Immature natural killer cell (primary cell): ENCODE results near the gene BTBD9. TPM values are rescaled to one million over a fixed set of nuclear protein-coding genes. Genes with fewer than 3 reads are reported as not detected.

Experiments
- DNase-seq, 3 donors: peaks; one replicate each; pipeline ENCODE4 v3.0.0; 2022; ENCODE audit warnings: mixed read lengths in 1 of 3
- H3K27ac Mint-ChIP-seq, 6 donors: one replicate each; pipeline ENCODE4 v1.8.0; 2020; ENCODE audit warnings: mixed read lengths in 6 of 6, mild to moderate bottlenecking in 5 of 6, inconsistent platforms in 4 of 6, moderate library complexity in 3 of 6
- H3K27me3 Mint-ChIP-seq, 3 donors: one replicate each; pipeline ENCODE4 v1.8.0; 2020 to 2021; ENCODE audit warnings: low read depth in 3 of 3, mild to moderate bottlenecking in 3 of 3, mixed read lengths in 3 of 3, moderate library complexity in 3 of 3, inconsistent platforms in 1 of 3
- H3K36me3 Mint-ChIP-seq, 3 donors: one replicate each; pipeline ENCODE4 v1.8.0; 2020; ENCODE audit warnings: mixed read lengths in 3 of 3, inconsistent platforms in 2 of 3, mild to moderate bottlenecking in 2 of 3
- H3K4me1 Mint-ChIP-seq, 2 donors: one replicate each; pipeline ENCODE4 v1.8.0; 2020; ENCODE audit warnings: inconsistent platforms in 2 of 2, mild to moderate bottlenecking in 2 of 2, mixed read lengths in 2 of 2, moderate library complexity in 1 of 2
- H3K4me3 Mint-ChIP-seq, 5 donors: one replicate each; pipeline ENCODE4 v1.8.0; 2020; ENCODE audit warnings: mild to moderate bottlenecking in 5 of 5, mixed read lengths in 5 of 5, inconsistent platforms in 3 of 5, moderate library complexity in 3 of 5
- H3K9me3 Mint-ChIP-seq, 6 donors: one replicate each; pipeline ENCODE4 v1.8.0; 2020; ENCODE audit warnings: mild to moderate bottlenecking in 6 of 6, mixed read lengths in 6 of 6, inconsistent platforms in 4 of 6, moderate library complexity in 3 of 6
- polyA plus RNA-seq, 3 donors: library from polyadenylated mRNA; unstranded; fragments of 300-500 nt; fragmentation: Illumina TruSeq; gene quantifications; one replicate each; pipeline ENCODE4 v1.2.3, GENCODE V29; 2021

BTBD9 gene
- polyA plus RNA-seq, 3 donors from 2014 or later, result 5.3 to 12.3 (median 10.9) TPM

DNA sequence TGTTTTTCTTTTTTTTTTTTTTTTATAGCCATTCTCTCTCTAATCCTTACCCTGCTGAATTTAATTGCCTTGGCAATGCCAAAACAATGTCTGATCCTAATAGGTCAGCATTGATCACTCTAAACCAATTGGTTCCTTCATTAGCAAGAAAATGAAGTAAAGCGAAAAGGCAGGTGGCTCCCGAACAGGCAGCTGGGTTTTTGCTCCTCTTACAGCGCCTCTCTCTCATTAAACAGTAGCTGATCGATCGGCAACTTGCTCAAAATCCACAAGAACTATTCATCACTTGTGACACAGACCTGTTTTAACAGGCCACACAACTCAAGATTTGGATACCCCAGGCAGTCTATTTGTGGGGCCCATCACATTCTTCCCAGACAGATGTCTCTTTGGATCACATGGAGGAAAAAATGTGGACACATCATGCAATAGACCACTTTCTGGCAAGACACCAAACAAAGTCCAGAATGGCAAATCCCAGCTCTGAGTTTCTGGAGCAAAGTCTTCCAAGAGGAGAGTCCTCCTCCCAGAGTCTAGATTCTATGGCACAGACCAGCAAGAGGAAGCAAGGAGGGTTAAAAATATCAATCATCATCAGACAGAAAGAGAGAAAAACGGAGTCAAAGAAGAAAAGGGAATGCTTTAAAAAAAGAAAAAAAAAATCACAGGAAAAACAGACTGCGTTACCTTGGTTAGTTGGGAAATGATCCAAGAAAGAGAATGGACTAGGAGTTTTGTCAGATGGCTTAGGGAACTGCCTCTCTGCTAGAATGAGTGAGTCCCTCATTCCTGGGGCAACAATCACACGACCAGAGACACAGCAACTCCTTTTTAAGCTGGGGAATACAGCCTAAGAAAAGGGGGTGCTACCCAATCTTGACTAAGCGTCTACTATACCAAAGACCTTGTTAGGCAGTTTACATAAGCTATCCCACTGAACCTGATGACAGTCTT is 247.8 kb downstream of the BTBD9 start:
- H3K4me1 Mint-ChIP-seq, result no peaks in the 10 kb centered on the region
- peak overlapping the region in 1 of 6 donors; percentile 4 for H3K27ac Mint-ChIP-seq
- H3K9me3 Mint-ChIP-seq, result no peaks in the 10 kb centered on the region
- H3K4me3 Mint-ChIP-seq, result no peak overlapping the region
- H3K36me3 Mint-ChIP-seq, result peaks cover 0 to 2% (median 0%) of the 10 kb centered on the region in 3 donors
- peaks cover 0 to 2% (median 0%) of the 10 kb centered on the region in 3 donors for H3K27me3 Mint-ChIP-seq
- DNase-seq, result no peak

GRCh38 chr6:38391206-38391605 is 248.5 kb downstream of the BTBD9 start:
- Mint-ChIP-seq H3K27ac (no peak overlapping the region), H3K4me1 (no peaks in the 10 kb centered on the region), H3K36me3 (peaks cover 0 to 2% (median 0%) of the 10 kb centered on the region in 3 donors), H3K27me3 (peaks cover 0 to 2% (median 0%) of the 10 kb centered on the region in 3 donors), H3K9me3 (no peaks in the 10 kb centered on the region), H3K4me3 (no peak overlapping the region)
- no peak for DNase-seq

DNA sequence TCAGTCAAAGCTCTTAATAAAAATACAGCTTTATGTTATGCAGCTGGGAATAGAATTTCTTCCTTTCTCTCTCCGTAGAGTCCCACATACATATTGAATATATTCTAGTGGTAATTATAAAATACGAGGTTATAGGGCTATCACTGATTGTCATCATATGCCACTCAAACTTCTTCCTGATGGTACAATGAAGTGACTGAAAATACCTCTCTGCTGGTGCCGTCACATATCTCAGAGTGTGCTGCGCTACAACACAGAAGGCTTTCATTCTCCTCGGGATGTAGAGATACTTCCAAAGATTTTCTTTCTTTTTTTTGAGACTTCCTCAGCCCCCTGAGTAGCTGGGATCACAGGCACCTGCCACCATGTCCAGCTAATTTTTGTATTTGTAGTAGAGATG is 249.9 kb downstream of the BTBD9 start:
- peaks cover 0 to 2% (median 0%) of the 10 kb centered on the region in 3 donors for H3K36me3 Mint-ChIP-seq
- peaks cover 0 to 2% (median 0%) of the 10 kb centered on the region in 3 donors for H3K27me3 Mint-ChIP-seq
- H3K9me3 Mint-ChIP-seq, result no peaks in the 10 kb centered on the region
- no peak overlapping the region for H3K27ac Mint-ChIP-seq
- no peak overlapping the region for H3K4me3 Mint-ChIP-seq
- no peak for DNase-seq
- no peaks in the 10 kb centered on the region for H3K4me1 Mint-ChIP-seq

DNA sequence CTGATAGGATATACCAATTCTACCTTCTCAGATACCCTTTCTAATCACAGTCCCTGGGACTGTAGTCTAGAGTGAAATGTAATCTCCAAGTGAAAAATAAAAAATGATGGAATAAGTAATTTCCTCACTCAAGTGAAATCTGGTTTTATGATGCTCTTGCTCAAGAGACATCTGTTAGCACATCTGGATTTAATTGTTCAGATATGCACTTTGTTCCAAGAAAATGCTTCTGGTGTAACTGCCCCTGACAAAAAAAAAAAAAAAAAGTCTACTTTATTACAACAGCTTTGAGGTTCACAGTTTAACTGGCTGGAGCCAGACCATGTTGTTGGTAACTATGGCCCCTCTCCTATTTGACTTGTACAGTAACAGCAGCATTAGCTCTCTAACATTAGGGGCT is 251.8 kb downstream of the BTBD9 start:
- Mint-ChIP-seq H3K4me1 (no peaks in the 10 kb centered on the region), H3K36me3 (no peaks in the 10 kb centered on the region), H3K4me3 (no peak overlapping the region), H3K27ac (no peak overlapping the region), H3K9me3 (no peaks in the 10 kb centered on the region), H3K27me3 (no peaks in the 10 kb centered on the region)
- DNase-seq, result no peak

DNA sequence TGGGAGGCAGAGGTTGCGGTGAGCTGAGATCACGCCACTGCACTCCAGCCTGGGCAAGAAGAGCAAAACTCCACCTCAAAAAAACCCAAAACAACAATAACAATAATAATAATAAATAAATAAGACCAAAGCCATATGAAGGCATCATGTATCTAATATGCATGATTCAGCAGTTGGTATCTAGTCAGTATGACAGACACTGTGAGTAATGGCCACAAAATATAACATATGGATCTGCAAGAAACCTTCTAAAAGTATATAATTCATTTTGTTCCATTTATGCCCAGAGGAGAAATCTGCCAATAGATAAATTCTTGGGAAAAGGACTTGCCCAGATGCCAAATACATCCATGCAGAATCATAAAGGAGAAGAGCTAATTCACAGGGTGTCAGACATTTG is 252.3 kb downstream of the BTBD9 start:
- Mint-ChIP-seq H3K4me3 (no peak overlapping the region), H3K27me3 (no peaks in the 10 kb centered on the region), H3K36me3 (no peaks in the 10 kb centered on the region), H3K27ac (no peak overlapping the region), H3K4me1 (no peaks in the 10 kb centered on the region), H3K9me3 (no peaks in the 10 kb centered on the region)
- no peak for DNase-seq

- Mint-ChIP-seq H3K9me3 (no peaks in the 10 kb centered on the region), H3K27ac (no peak overlapping the region), H3K36me3 (no peaks in the 10 kb centered on the region), H3K4me3 (no peak overlapping the region), H3K4me1 (no peaks in the 10 kb centered on the region), H3K27me3 (peaks cover 0 to 2% (median 0%) of the 10 kb centered on the region in 3 donors)
- DNase-seq, result no peak
These were observed 260.9 kb downstream of the BTBD9 start for GRCh38 chr6:38378801-38379200.

GRCh38 chr6:38375937-38376336 is 263.8 kb downstream of the BTBD9 start:
- Mint-ChIP-seq H3K9me3 (no peaks in the 10 kb centered on the region), H3K4me1 (peaks cover 0 to 1% of the 10 kb centered on the region in 2 donors), H3K27ac (no peak overlapping the region), H3K4me3 (no peak overlapping the region), H3K27me3 (no peaks in the 10 kb centered on the region), H3K36me3 (no peaks in the 10 kb centered on the region)
- DNase-seq, result no peak

DNA sequence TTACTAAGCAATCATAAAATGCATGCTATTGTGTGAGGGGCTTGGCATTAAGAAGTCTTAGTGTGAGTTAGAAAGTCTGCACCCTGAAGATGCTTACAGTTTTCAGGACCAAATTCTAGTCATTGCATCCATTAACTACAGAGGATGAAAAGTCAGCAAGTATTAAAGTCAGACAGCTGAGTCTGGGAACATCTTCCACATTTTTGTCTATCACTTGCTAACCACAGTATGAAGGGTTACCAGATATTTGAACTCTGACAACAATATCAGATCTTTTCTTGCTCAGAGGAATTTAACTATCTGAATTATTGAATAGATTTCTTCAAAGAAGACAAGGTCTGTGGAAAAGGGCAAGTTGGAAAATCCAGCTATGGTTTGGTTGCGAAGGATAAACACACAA is 264.4 kb downstream of the BTBD9 start:
- no peaks in the 10 kb centered on the region for H3K9me3 Mint-ChIP-seq
- H3K4me1 Mint-ChIP-seq, result peaks cover under 1 to 1% of the 10 kb centered on the region in 2 donors
- H3K27ac Mint-ChIP-seq, result no peak overlapping the region
- H3K4me3 Mint-ChIP-seq, result no peak overlapping the region
- H3K27me3 Mint-ChIP-seq, result no peaks in the 10 kb centered on the region
- DNase-seq, result no peak
- no peaks in the 10 kb centered on the region for H3K36me3 Mint-ChIP-seq

DNA sequence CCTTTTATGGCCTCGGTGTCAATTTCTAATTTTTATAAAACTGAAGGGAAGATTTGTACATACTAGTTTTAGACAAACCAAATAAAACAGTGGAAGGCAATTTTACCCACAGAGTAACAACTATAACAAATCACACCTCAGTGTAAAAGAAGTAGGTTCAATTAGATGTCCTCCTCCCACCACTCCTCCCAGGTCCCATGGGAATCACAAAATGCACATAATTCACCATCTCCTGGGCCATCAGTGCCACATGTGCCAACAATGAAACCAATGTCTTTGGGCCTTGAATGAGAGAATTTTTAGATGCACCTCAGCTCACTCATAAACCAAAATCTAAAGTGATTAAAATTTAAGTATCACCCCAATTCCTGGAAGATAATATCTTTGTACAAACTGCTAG is 267.8 kb downstream of the BTBD9 start:
- peaks cover 7 to 15% of the 10 kb centered on the region in 2 donors for H3K4me1 Mint-ChIP-seq
- no peaks in the 10 kb centered on the region for H3K27me3 Mint-ChIP-seq
- no peaks in the 10 kb centered on the region for H3K9me3 Mint-ChIP-seq
- no peak for DNase-seq
- H3K4me3 Mint-ChIP-seq, result no peak overlapping the region
- no peak overlapping the region for H3K27ac Mint-ChIP-seq
- H3K36me3 Mint-ChIP-seq, result no peaks in the 10 kb centered on the region

DNA sequence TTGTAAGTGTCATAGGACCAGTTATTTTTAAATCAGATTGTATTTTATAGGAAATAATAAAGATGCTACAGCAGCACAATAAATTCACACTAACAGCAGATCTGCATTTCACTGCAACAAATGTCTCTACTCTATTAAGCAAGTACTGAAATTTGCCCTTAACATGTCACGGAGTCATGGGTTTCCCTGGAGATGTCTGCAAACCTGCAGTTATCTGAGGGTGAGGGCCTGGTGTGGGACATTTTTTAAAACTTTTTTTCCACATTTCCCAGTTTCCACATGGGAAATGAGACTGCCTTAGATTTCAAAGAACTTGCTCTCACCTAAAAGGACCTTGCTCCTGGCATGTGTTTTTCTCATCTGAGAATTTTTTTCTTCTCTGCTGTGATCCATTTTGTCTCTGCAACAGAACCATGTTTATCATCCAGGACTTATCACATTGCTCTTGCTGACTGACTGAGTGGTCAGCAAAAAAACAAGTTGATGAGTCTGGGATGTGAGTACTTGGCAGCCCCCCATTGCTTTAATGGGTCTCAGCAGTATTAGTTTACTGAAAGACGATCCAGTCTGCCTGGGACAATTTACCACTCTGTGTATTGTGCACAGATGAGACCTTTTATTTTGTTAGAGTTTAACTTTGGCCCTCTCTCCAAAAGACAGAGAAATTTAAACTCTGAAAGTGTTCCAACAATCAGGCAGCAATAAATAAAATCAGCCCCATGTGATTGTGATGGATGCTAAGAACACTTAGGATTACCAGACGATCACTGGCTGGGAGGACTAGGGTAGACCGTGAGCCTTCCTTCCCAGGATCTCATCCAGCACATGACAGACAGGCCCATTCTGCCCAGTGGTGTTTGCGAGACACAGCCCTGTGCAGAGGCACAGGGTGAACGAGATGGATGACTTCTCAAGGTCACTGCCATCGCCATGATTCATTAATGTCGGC is 268.8 kb downstream of the BTBD9 start:
- peaks cover 7 to 15% of the 10 kb centered on the region in 2 donors for H3K4me1 Mint-ChIP-seq
- no peak overlapping the region for H3K27ac Mint-ChIP-seq
- H3K36me3 Mint-ChIP-seq, result no peaks in the 10 kb centered on the region
- H3K27me3 Mint-ChIP-seq, result no peaks in the 10 kb centered on the region
- H3K9me3 Mint-ChIP-seq, result no peaks in the 10 kb centered on the region
- no peak for DNase-seq
- no peak overlapping the region for H3K4me3 Mint-ChIP-seq

GRCh38 chr6:38367231-38367630 is 272.5 kb downstream of the BTBD9 start:
- H3K4me1 Mint-ChIP-seq, result peaks cover 5 to 15% of the 10 kb centered on the region in 2 donors
- no peaks in the 10 kb centered on the region for H3K36me3 Mint-ChIP-seq
- H3K27ac Mint-ChIP-seq, result no peak overlapping the region
- no peaks in the 10 kb centered on the region for H3K27me3 Mint-ChIP-seq
- H3K9me3 Mint-ChIP-seq, result no peaks in the 10 kb centered on the region
- no peak for DNase-seq
- no peak overlapping the region for H3K4me3 Mint-ChIP-seq

- Mint-ChIP-seq H3K9me3 (no peaks in the 10 kb centered on the region), H3K4me1 (peaks cover 5 to 15% of the 10 kb centered on the region in 2 donors), H3K27me3 (no peaks in the 10 kb centered on the region), H3K36me3 (no peaks in the 10 kb centered on the region), H3K4me3 (no peak overlapping the region), H3K27ac (no peak overlapping the region)
- DNase-seq, result no peak
These were observed 273.5 kb downstream of the BTBD9 start for GRCh38 chr6:38366234-38366633.

DNA sequence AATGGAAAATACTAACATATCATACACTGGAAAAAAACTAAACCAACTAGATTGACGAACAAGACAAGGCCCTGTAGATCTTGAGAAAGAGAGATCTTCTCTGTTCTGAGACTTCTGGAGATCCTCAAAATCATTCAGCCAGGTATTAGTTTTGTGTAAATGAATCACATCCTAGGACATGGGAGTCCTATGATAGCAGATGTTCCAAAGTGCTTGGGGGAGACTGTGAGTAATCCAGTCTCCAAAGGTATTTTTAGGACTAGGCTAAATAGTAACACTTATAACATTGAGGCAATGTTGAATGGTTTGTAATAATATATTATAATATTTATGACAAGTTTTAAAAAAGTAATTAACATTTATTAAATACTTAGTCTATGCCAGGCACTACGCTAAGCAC is 275.0 kb downstream of the BTBD9 start:
- peaks cover 5 to 8% of the 10 kb centered on the region in 2 donors for H3K4me1 Mint-ChIP-seq
- no peak overlapping the region for H3K4me3 Mint-ChIP-seq
- no peaks in the 10 kb centered on the region for H3K9me3 Mint-ChIP-seq
- no peaks in the 10 kb centered on the region for H3K27me3 Mint-ChIP-seq
- no peak for DNase-seq
- H3K27ac Mint-ChIP-seq, result no peak overlapping the region
- no peaks in the 10 kb centered on the region for H3K36me3 Mint-ChIP-seq

DNA sequence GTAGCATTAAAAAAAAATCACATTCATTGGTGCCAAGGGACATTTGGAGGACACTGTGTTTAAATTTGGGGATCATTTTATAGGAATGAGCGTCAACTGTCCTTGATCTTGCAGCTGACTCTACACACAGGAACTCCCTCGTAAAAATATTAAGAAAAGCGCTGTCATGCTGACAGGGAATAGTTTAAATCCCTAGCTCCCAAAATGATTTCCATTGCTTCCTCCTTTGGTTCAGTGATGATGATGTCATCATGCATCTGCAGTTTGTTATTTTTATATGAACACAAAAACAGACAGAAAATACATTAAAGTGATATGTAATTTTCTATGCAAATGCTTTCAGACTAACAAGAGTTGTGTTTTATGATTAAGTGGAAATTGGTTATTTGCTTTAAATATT is 275.6 kb downstream of the BTBD9 start:
- Mint-ChIP-seq H3K4me3 (no peak overlapping the region), H3K4me1 (peaks cover 0 to 2% of the 10 kb centered on the region in 2 donors), H3K27me3 (no peaks in the 10 kb centered on the region), H3K27ac (no peak overlapping the region), H3K9me3 (no peaks in the 10 kb centered on the region), H3K36me3 (peaks cover 0 to 2% (median 0%) of the 10 kb centered on the region in 3 donors)
- no peak for DNase-seq
